Astrocyte of the spinal cord (primary cell): ENCODE measurements around the gene BLTP3A.
"Not testable (repeated sequence)": the region's sequence is repeated elsewhere in the genome, so short reads cannot be mapped to it uniquely, and the experiment has no call there.

ENCODE experiments used
- DNase-seq: peaks from one replicate; pipeline ENCODE4 v3.0.0; 2011; ENCODE audit warnings: low read depth, low spot score
- H3K4me3 ChIP-seq: 2 replicates; pipeline ENCODE4 v1.5.1; 2011; ENCODE audit warnings: low read depth, mild to moderate bottlenecking, low read length, moderate library complexity
- CTCF ChIP-seq: IDR thresholded peaks from 2 replicates; pipeline ENCODE4 v1.5.1; 2012; ENCODE audit warnings: low read depth, mild to moderate bottlenecking, low read length, inconsistent platforms
- in situ Hi-C: cut with HindIII; loops from 2 replicates; pipeline ENCODE4 v1.10.0; 2017; ENCODE audit warnings: low sequenced_read_pairs

BLTP3A gene

GRCh38 chr6:34792605-34793500 lies 970 bp downstream of the BLTP3A start:
- no peak for TF ChIP-seq CTCF
- peak; percentile 32 for DNase-seq
- H3K4me3 ChIP-seq = peak overlapping the region; percentile 79
- in situ Hi-C loops = no loop called here

DNA sequence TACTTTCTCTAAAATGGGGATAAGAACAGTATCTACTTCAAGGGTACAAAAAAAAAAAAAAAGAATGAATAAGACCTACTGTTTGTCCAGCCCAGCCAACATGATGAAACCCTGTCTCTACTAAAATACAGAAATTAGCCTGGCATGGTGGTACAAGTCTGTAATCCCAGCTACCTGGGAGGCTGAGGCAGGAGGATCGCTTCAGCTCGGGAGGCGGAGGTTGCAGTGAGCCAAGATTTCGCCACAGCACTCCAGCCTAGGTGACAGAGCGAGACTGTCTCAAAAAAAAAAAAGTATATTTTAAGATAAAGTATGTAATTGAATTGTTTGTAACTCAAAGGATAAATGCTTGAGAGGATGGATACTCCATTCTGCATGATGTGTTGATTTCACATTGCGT lies 2.0 kb downstream of the BLTP3A start:
- in situ Hi-C loops = no loop called here

GRCh38 chr6:34795836-34796425 lies 4.0 kb downstream of the BLTP3A start:
- peak; percentile 25 for DNase-seq

More for the DNA sequence above, 2.0 kb downstream of the BLTP3A start:
- no peak overlapping the region for H3K4me3 ChIP-seq
- no peak for TF ChIP-seq CTCF
- no peak for DNase-seq

GRCh38 chr6:34798057-34798456 lies 6.2 kb downstream of the BLTP3A start:
- H3K4me3 ChIP-seq = no peak overlapping the region
- DNase-seq = no peak
- in situ Hi-C loops = no loop called here
- no peak for TF ChIP-seq CTCF

More at GRCh38 chr6:34795836-34796425, 4.0 kb downstream of the BLTP3A start:
- in situ Hi-C loops = no loop called here
- H3K4me3 ChIP-seq = no peak overlapping the region
- TF ChIP-seq CTCF = no peak

- in situ Hi-C loops = no loop called here
- no peak for TF ChIP-seq CTCF
- no peak for DNase-seq
- H3K4me3 ChIP-seq = no peak overlapping the region
Measured at GRCh38 chr6:34799547-34799946, 7.7 kb downstream of the BLTP3A start.

- DNase-seq = no peak
- no peak overlapping the region for H3K4me3 ChIP-seq
- in situ Hi-C loops = no loop called here
- no peak for TF ChIP-seq CTCF
Measured at GRCh38 chr6:34804543-34804942, 12.7 kb downstream of the BLTP3A start.

DNA sequence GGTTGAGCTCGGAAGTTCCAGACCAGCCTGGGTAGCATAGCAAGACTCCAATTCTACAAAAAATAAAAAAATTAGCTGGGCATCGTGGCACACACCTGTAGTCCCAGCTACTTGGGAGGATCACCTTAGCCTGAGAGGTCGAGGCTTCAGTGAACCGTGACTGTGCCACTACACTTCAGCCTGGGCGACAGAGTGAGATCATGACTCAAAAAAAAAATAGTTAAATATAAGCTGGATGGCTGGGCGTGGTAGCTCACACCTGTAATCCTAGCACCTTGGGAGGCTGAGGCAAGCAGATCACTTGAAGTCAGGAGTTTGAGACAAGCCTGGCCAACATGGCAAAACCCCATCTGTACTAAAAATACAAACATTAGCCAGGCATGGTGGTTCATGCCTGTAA lies 13.2 kb downstream of the BLTP3A start:
- H3K4me3 ChIP-seq, DNase-seq, in situ Hi-C loops: not testable (repeated sequence)
